Heart left ventricle (tissue), 13 donors: ENCODE results near the gene PRH1.

Source experiments
- POLR2A ChIP-seq, 2 donors: fragments of 450-650 bp; IDR thresholded peaks; one replicate each; pipeline ENCODE4 v1.6.1; 2017; ENCODE audit warnings: antibody characterized with exemption in 2 of 2, mild to moderate bottlenecking in 2 of 2, moderate library complexity in 2 of 2
- TF ChIP-seq, protein P1 (sequence below), 12 donors: fragments of 200-600 bp; sonication (generic) in 4 of 12; IDR thresholded peaks; one replicate each; pipeline versions ENCODE4 v1.5.0 to v1.8.0; 2018 to 2022; ENCODE audit warnings: antibody characterized with exemption in 12 of 12, mild to moderate bottlenecking in 5 of 12
- donor health status: ischemic (EF 13 %, LVEDD 7.1; RV severe dilation, severe dysfunction).
- donor health status: DM: no; HTN: yes; CAD: no.
- donor health status: DM: no; HTN: no; CAD: no.
- donor health status: ischemic (EF 25% LVEDD 6.9; RV normal size, moderate dysfunction).
- donor health status: ischemic (EF 25% LVEDD 5.7; RV mildly dilated, moderate dysfunction).
- donor health status: ischemic (EF 35%, LVEDD 5.7; RV mildly dilated, moderate dysfunction).
- donor health status: nonischemic (EF 11% LVEDD 7.7; RV severe dilation, severe dysfunction).
- donor health status: DM: yes; HTN: yes; CAD: no.
- donor health status: PGD.
- donor health status: ischemic (EF 29% LVEDD 5.4; RV normal size, mild dysfunction).
- donor health status: nonischemic (EF 23%, LVEDD 6.1; RV moderate dilation, normal function).

DNA sequence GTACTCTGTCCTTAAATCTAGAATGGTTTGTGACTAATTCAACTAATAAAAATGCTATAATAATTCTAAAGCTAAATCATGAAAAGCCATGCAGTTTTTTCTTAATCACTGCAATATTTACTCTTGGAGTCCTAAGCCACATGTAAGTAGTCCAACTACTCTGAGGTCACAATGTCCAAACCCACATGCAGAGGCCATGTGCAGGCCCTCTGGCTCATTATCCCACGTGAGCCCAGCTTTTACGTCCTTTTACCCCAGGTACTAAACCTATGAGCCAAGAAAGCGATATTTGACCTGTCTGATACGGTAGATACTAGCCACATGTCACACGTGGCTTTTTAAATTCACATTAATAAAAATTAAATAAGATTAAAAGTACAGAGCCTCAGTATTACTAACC is 12.8 kb upstream of the PRH1 start:
- no peak for TF ChIP-seq POLR2A (IDR thresholded peaks at IDR 0.05)
- TF ChIP-seq, protein P1, sequence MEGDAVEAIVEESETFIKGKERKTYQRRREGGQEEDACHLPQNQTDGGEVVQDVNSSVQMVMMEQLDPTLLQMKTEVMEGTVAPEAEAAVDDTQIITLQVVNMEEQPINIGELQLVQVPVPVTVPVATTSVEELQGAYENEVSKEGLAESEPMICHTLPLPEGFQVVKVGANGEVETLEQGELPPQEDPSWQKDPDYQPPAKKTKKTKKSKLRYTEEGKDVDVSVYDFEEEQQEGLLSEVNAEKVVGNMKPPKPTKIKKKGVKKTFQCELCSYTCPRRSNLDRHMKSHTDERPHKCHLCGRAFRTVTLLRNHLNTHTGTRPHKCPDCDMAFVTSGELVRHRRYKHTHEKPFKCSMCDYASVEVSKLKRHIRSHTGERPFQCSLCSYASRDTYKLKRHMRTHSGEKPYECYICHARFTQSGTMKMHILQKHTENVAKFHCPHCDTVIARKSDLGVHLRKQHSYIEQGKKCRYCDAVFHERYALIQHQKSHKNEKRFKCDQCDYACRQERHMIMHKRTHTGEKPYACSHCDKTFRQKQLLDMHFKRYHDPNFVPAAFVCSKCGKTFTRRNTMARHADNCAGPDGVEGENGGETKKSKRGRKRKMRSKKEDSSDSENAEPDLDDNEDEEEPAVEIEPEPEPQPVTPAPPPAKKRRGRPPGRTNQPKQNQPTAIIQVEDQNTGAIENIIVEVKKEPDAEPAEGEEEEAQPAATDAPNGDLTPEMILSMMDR (IDR thresholded peaks at IDR 0.05), result no peak
